Karpas-422 (cell line): ENCODE results near the gene ARHGAP10. TPM values are rescaled to one million over a fixed set of nuclear protein-coding genes. Genes with fewer than 3 reads are reported as not detected.
"Not testable (repeated sequence)": the region's sequence is repeated elsewhere in the genome, so short reads cannot be mapped to it uniquely, and the experiment has no call there.

Experiments
- DNase-seq: peaks from one replicate; pipeline ENCODE4 v3.0.0-alpha.2; 2015
- H2AFZ ChIP-seq: fragments of 200-600 bp; sonication (generic); 2 replicates; pipeline ENCODE4 v1.6.1; 2014; ENCODE audit warnings: antibody characterized with exemption, low read length, mixed read lengths
- H3K27ac ChIP-seq: fragments of 200-600 bp; sonication (generic); 2 replicates; pipeline ENCODE4 v1.5.1; 2014; ENCODE audit warnings: mild to moderate bottlenecking, low read length, moderate library complexity
- H3K27me3 ChIP-seq: fragments of 200-600 bp; sonication (generic); 2 replicates; pipeline ENCODE4 v1.6.1; 2014; ENCODE audit warnings: low read length, mixed read lengths
- H3K36me3 ChIP-seq: fragments of 200-600 bp; sonication (generic); 2 replicates; pipeline ENCODE4 v1.6.1; 2014; ENCODE audit warnings: low read length, mixed read lengths; ENCODE audit not compliant: insufficient read depth
- H3K4me1 ChIP-seq: fragments of 200-600 bp; sonication (generic); 2 replicates; pipeline ENCODE4 v1.6.1; 2014; ENCODE audit warnings: mild to moderate bottlenecking, low read length, mixed read lengths
- H3K4me2 ChIP-seq: fragments of 200-600 bp; sonication (generic); 2 replicates; pipeline ENCODE4 v1.6.1; 2014; ENCODE audit warnings: low read length, low read depth, mild to moderate bottlenecking; ENCODE audit not compliant: poor library complexity, severe bottlenecking
- H3K4me3 ChIP-seq: fragments of 200-600 bp; sonication (generic); 2 replicates; pipeline ENCODE4 v1.5.1; 2014; ENCODE audit warnings: mild to moderate bottlenecking, antibody characterized with exemption, low read length, mixed read lengths
- H3K79me2 ChIP-seq: fragments of 200-600 bp; sonication (generic); 2 replicates; pipeline ENCODE4 v1.6.1; 2014; ENCODE audit warnings: mild to moderate bottlenecking, low read length, mixed read lengths
- H3K9ac ChIP-seq: fragments of 200-600 bp; sonication (generic); 2 replicates; pipeline ENCODE4 v1.6.0; 2014; ENCODE audit warnings: low read length
- H3K9me2 ChIP-seq: fragments of 200-600 bp; sonication (generic), shearing (Covaris generic); replicated peaks from 2 replicates; pipeline ENCODE4 v1.6.0; 2014; ENCODE audit warnings: mild to moderate bottlenecking, low read length, moderate library complexity; ENCODE audit not compliant: insufficient read depth
- H3K9me3 ChIP-seq: fragments of 300-700, 200-600 bp; sonication (generic); 2 replicates; pipeline ENCODE4 v1.6.1; 2014; ENCODE audit warnings: low read length, mixed read lengths
- H4K20me1 ChIP-seq: fragments of 200-600 bp; sonication (generic); 2 replicates; pipeline ENCODE4 v1.6.1; 2014; ENCODE audit warnings: mild to moderate bottlenecking, antibody characterized with exemption, low read length, low read depth; ENCODE audit not compliant: insufficient read depth
- total RNA-seq: library from RNA; depleted of rRNA; stranded (reverse); fragments of >200 nt; shearing (Covaris generic); gene quantifications from 2 replicates; pipeline ENCODE4 v1.2.3, GENCODE V29; 2014; ENCODE audit warnings: low replicate concordance

The ARHGAP10 gene
- total RNA-seq, 1 experiment from 2014 or later = 0.41 TPM

GRCh38 chr4:147912106-147912505 lies 180.2 kb downstream of the ARHGAP10 start:
- not testable (repeated sequence) for H3K9ac ChIP-seq, H3K4me2 ChIP-seq, H3K4me1 ChIP-seq, H3K9me2 ChIP-seq, H3K36me3 ChIP-seq, H3K27ac ChIP-seq, H3K27me3 ChIP-seq, H2AFZ ChIP-seq, DNase-seq, H3K9me3 ChIP-seq, H3K79me2 ChIP-seq, H3K4me3 ChIP-seq, H4K20me1 ChIP-seq

GRCh38 chr4:147913137-147913536 lies 181.2 kb downstream of the ARHGAP10 start:
- no peak for DNase-seq
- no peaks in the 10 kb centered on the region for H4K20me1 ChIP-seq
- H3K27ac ChIP-seq = no peak overlapping the region
- H3K27me3 ChIP-seq = no peaks in the 10 kb centered on the region
- no peak overlapping the region for H3K4me3 ChIP-seq
- no peaks in the 10 kb centered on the region for H3K4me1 ChIP-seq
- no peaks in the 10 kb centered on the region for H3K36me3 ChIP-seq
- no peaks in the 10 kb centered on the region for H3K9me2 ChIP-seq
- no peaks in the 10 kb centered on the region for H3K79me2 ChIP-seq
- H3K9ac ChIP-seq = no peak overlapping the region
- no peak overlapping the region for H2AFZ ChIP-seq
- H3K9me3 ChIP-seq = no peaks in the 10 kb centered on the region
- H3K4me2 ChIP-seq = no peak overlapping the region

GRCh38 chr4:147916351-147916750 lies 184.5 kb downstream of the ARHGAP10 start:
- Histone ChIP-seq H3K9ac (no peak overlapping the region), H3K27ac (no peak overlapping the region), H3K4me1 (no peaks in the 10 kb centered on the region), H3K9me3 (no peaks in the 10 kb centered on the region), H3K79me2 (no peaks in the 10 kb centered on the region), H3K4me2 (no peak overlapping the region), H3K4me3 (no peak overlapping the region), H3K36me3 (no peaks in the 10 kb centered on the region), H3K27me3 (no peaks in the 10 kb centered on the region), H2AFZ (no peak overlapping the region), H3K9me2 (no peaks in the 10 kb centered on the region), H4K20me1 (no peaks in the 10 kb centered on the region)
- no peak for DNase-seq

- no peaks in the 10 kb centered on the region for H3K79me2 ChIP-seq
- no peak overlapping the region for H3K4me3 ChIP-seq
- H3K9me2 ChIP-seq = no peaks in the 10 kb centered on the region
- H3K9me3 ChIP-seq = no peaks in the 10 kb centered on the region
- H3K36me3 ChIP-seq = no peaks in the 10 kb centered on the region
- H3K27me3 ChIP-seq = peaks cover 4% of the 10 kb centered on the region; the same call in 1 of the 2 replicates
- DNase-seq = no peak
- no peaks in the 10 kb centered on the region for H3K4me1 ChIP-seq
- H4K20me1 ChIP-seq = no peaks in the 10 kb centered on the region
- no peak overlapping the region for H3K27ac ChIP-seq
- no peak overlapping the region for H3K4me2 ChIP-seq
- no peak overlapping the region for H2AFZ ChIP-seq
- no peak overlapping the region for H3K9ac ChIP-seq
Measured at GRCh38 chr4:147923381-147923780, 191.5 kb downstream of the ARHGAP10 start.

GRCh38 chr4:147923854-147924253 lies 192.0 kb downstream of the ARHGAP10 start:
- Histone ChIP-seq H3K9ac (no peak overlapping the region), H3K9me2 (no peaks in the 10 kb centered on the region), H3K79me2 (no peaks in the 10 kb centered on the region), H3K9me3 (no peaks in the 10 kb centered on the region), H3K27me3 (peaks cover 4% of the 10 kb centered on the region; the same call in 1 of the 2 replicates), H3K4me3 (no peak overlapping the region), H2AFZ (no peak overlapping the region), H3K4me1 (no peaks in the 10 kb centered on the region), H4K20me1 (no peaks in the 10 kb centered on the region), H3K27ac (no peak overlapping the region), H3K36me3 (no peaks in the 10 kb centered on the region), H3K4me2 (no peak overlapping the region)
- DNase-seq = no peak

GRCh38 chr4:147924604-147925412 lies 192.9 kb downstream of the ARHGAP10 start:
- no peaks in the 10 kb centered on the region for H3K79me2 ChIP-seq
- no peaks in the 10 kb centered on the region for H3K9me2 ChIP-seq
- no peak overlapping the region for H2AFZ ChIP-seq
- no peak overlapping the region for H3K4me2 ChIP-seq
- H3K27me3 ChIP-seq = peaks cover 4% of the 10 kb centered on the region; the same call in 1 of the 2 replicates
- H3K9ac ChIP-seq = no peak overlapping the region
- H3K27ac ChIP-seq = no peak overlapping the region
- no peak for DNase-seq
- H3K4me1 ChIP-seq = no peaks in the 10 kb centered on the region
- no peak overlapping the region for H3K4me3 ChIP-seq
- H3K36me3 ChIP-seq = no peaks in the 10 kb centered on the region
- H3K9me3 ChIP-seq = no peaks in the 10 kb centered on the region
- no peaks in the 10 kb centered on the region for H4K20me1 ChIP-seq

GRCh38 chr4:147927377-147928137 lies 195.7 kb downstream of the ARHGAP10 start:
- Histone ChIP-seq H3K79me2 (no peaks in the 10 kb centered on the region), H3K9me2 (no peaks in the 10 kb centered on the region), H4K20me1 (no peaks in the 10 kb centered on the region), H3K27me3 (peaks cover 4% of the 10 kb centered on the region; the same call in 1 of the 2 replicates), H3K36me3 (no peaks in the 10 kb centered on the region), H3K4me3 (no peak overlapping the region), H3K9ac (no peak overlapping the region), H2AFZ (no peak overlapping the region), H3K27ac (no peak overlapping the region), H3K4me2 (no peak overlapping the region), H3K4me1 (no peaks in the 10 kb centered on the region), H3K9me3 (no peaks in the 10 kb centered on the region)
- no peak for DNase-seq

GRCh38 chr4:147928400-147928799 lies 196.5 kb downstream of the ARHGAP10 start:
- Histone ChIP-seq H3K79me2 (no peaks in the 10 kb centered on the region), H4K20me1 (no peaks in the 10 kb centered on the region), H3K9me2 (no peaks in the 10 kb centered on the region), H3K27ac (no peak overlapping the region), H2AFZ (no peak overlapping the region), H3K9me3 (no peaks in the 10 kb centered on the region), H3K27me3 (peaks cover 4% of the 10 kb centered on the region; the same call in 1 of the 2 replicates), H3K4me3 (no peak overlapping the region), H3K4me1 (no peaks in the 10 kb centered on the region), H3K36me3 (no peaks in the 10 kb centered on the region), H3K9ac (no peak overlapping the region), H3K4me2 (no peak overlapping the region)
- no peak for DNase-seq
